ENCODE data around the gene ESYT2. TPM values are rescaled to one million over a fixed set of nuclear protein-coding genes. Genes with fewer than 3 reads are reported as not detected.
A peak's percentile ranks its signal among the peaks of the same experiment; 100 is the strongest.

The ESYT2 gene
- total and polyA plus RNA-seq, 9 of the 15 experiments (the other 6 are each of a cell fraction or from before 2014, with no cell fraction given) = 5.8 to 86.9 (median 64.7) TPM

GRCh38 chr7:158710651-158711102, 118.6 kb downstream of the ESYT2 start (continued):
- TF ChIP-seq BRCA1 (IDR thresholded peaks at IDR 0.05) (no peak), BRCA1 (CRISPR knock-in tag; IDR thresholded peaks at IDR 0.05) (no peak), KDM2B (CRISPR knock-in tag; IDR thresholded peaks at IDR 0.05) (no peak)

GRCh38 chr7:158707610-158708009, 121.7 kb downstream of the ESYT2 start:
- no TSS peak for BruUV-seq (replicated peaks)
- H3K9me3 ChIP-seq (replicated peaks; ENCODE audit: control insufficient read depth, insufficient read depth, low read depth, low read length) = peaks cover 8% of the 10 kb centered on the region
- in situ Hi-C loops (cut with MboI) (no loop called here), intact Hi-C loops (cut with micrococcal nuclease) (no loop called here)
- no peak overlapping the region for H3K9ac ChIP-seq (ENCODE audit: insufficient read depth in 1 of 2, low read depth in 2 of 2, low read length in 2 of 2)
- ATAC-seq (no peak), FAIRE-seq (no peak), DNase-seq (ENCODE audit: extremely low read depth in 1 of 4, low spot score in 3 of 4) (peak in 2 of 4 experiments; percentile 38 to 42)
- WGBS (ENCODE audit: insufficient coverage, low coverage, missing lambda C conversion rate) = 51% methylated on average over 4 of the region's 4 CpGs
- peaks cover 2% of the 10 kb centered on the region for H3K9me1 ChIP-seq (ENCODE audit: control insufficient read depth, insufficient read depth, low read length)
- H3K4me3 ChIP-seq = no peak overlapping the region
- H3K4me1 ChIP-seq (replicated peaks in 1 of 2; ENCODE audit: control insufficient read depth in 2 of 2, insufficient read depth in 2 of 2, low read length in 2 of 2) = peaks cover 29 to 37% of the 10 kb centered on the region in 2 experiments
- H3K4me2 ChIP-seq (ENCODE audit: insufficient read depth, low read length) = no peak overlapping the region
- no peak overlapping the region for H2AFZ ChIP-seq (ENCODE audit: low read depth, low read length)
- peaks cover 8% of the 10 kb centered on the region for H3K36me3 ChIP-seq (ENCODE audit: control insufficient read depth, insufficient read depth, low read length)
- ChIA-PET POLR2A (interaction anchor here (0.6 to 1.9 kb wide), 4 partner anchors 10 to 285 kb away, joined by 3 to 6 read pairs (median 4); no protein-coding TSS in a partner anchor), CTCF (ENCODE audit: low intra/inter-chr PET ratio) (no interaction called here)
- 0 out of 2 replicates have a peak, but pooled peaks cover 3% of the 10 kb centered on the region for H4K20me1 ChIP-seq (replicated peaks; ENCODE audit: control insufficient read depth, insufficient read depth, low read length)
- H3K79me2 ChIP-seq (ENCODE audit: control insufficient read depth, insufficient read depth, low read length) = peaks cover 25% of the 10 kb centered on the region
- no peaks in the 10 kb centered on the region for H3K27me3 ChIP-seq (ENCODE audit: control insufficient read depth in 2 of 2, insufficient read depth in 2 of 2, low read length in 2 of 2)
- H3K27ac ChIP-seq (ENCODE audit: extremely low read depth, low read depth, low read length) = no peak overlapping the region
- TF ChIP-seq NFYB (IDR thresholded peaks at IDR 0.05; ENCODE audit: extremely low read depth, insufficient read length) (peak; percentile 36), TRIM24 (IDR thresholded peaks at IDR 0.05) (peak in 1 of 2 experiments; percentile 57; a peak in 1 of 4 replicates), RUNX1 (IDR thresholded peaks at IDR 0.05; ENCODE audit: low read depth) (no peak), ZNF280A (IDR thresholded peaks at IDR 0.05; ENCODE audit: low read depth, partially characterized antibody) (peak; percentile 76), CHAMP1 (IDR thresholded peaks at IDR 0.05) (peak; percentile 60; the same call in 1 of the 2 replicates), CBX5 (IDR thresholded peaks at IDR 0.05; ENCODE audit: borderline replicate concordance, low read depth) (peak; percentile 92; the same call in 1 of the 2 replicates), DACH1 (IDR thresholded peaks at IDR 0.05; ENCODE audit: partially characterized antibody) (peak; percentile 50), FOXA3 (CRISPR knock-in tag; conservative IDR thresholded peaks at IDR 0.05 in 1 of 2, IDR thresholded peaks at IDR 0.05 in 1 of 2) (peak in 1 of 2 experiments; percentile 73; a peak in 1 of 4 replicates), CBX3 (IDR thresholded peaks at IDR 0.05; ENCODE audit: borderline replicate concordance in 1 of 2, low read length in 2 of 2) (peak in 1 of 2 experiments; percentile 99; a peak in 2 of 3 replicates), ZNF143 (CRISPR knock-in tag; IDR thresholded peaks at IDR 0.05) (no peak), ZNF785 (CRISPR knock-in tag; IDR thresholded peaks at IDR 0.05) (no peak), SPI1 (IDR thresholded peaks at IDR 0.05; ENCODE audit: borderline replicate concordance, low read depth, low read length) (peak; percentile 53), NFIC (IDR thresholded peaks at IDR 0.05) (peak; percentile 32; the same call in 1 of the 2 replicates), USF1 (CRISPR knock-in tag; IDR thresholded peaks at IDR 0.05) (peak; percentile 36; the same call in 1 of the 2 replicates)

Measured in K562 (cell line).